ENCODE results near the gene CALM3. TPM values are rescaled to one million over a fixed set of nuclear protein-coding genes. Genes with fewer than 3 reads are reported as not detected.
"Not testable (repeated sequence)": the region's sequence is repeated elsewhere in the genome, so short reads cannot be mapped to it uniquely, and the experiment has no call there.

Gene CALM3
- polyA plus RNA-seq, 1 of the 3 experiments (the other 2 are of a cell fraction): 495 TPM

- Histone ChIP-seq H3K27me3 (ENCODE audit: insufficient read depth) (no peaks in the 10 kb centered on the region), H3K9ac (no peak overlapping the region), H3K36me3 (replicated peaks in 1 of 2; ENCODE audit: control insufficient read depth in 1 of 2, insufficient read depth in 2 of 2, low read length in 1 of 2) (no peaks in the 10 kb centered on the region), H4K20me1 (ENCODE audit: insufficient read depth) (no peaks in the 10 kb centered on the region), H3K79me2 (ENCODE audit: insufficient read depth) (no peaks in the 10 kb centered on the region), H3K27ac (ENCODE audit: low read depth in 2 of 2, low read length in 1 of 2) (no peak overlapping the region), H3K4me1 (ENCODE audit: control insufficient read depth in 1 of 2, insufficient read depth in 2 of 2, low read depth in 1 of 2, low read length in 1 of 2) (no peaks in the 10 kb centered on the region), H3K4me2 (no peak overlapping the region), H3K4me3 (ENCODE audit: low read depth in 2 of 2, low read length in 1 of 2) (no peak overlapping the region), H3K9me2 (no peaks in the 10 kb centered on the region), H2AFZ (ENCODE audit: low read depth) (no peak overlapping the region), H3K9me3 (peaks cover 11% of the 10 kb centered on the region), H3F3A (replicated peaks; ENCODE audit: insufficient read depth) (no peaks in the 10 kb centered on the region)
- TF ChIP-seq FOSL2 (IDR thresholded peaks at IDR 0.05; ENCODE audit: borderline replicate concordance, low read depth): no peak
- TF ChIP-seq PBX3 (IDR thresholded peaks at IDR 0.05): no peak
- TF ChIP-seq REST (IDR thresholded peaks at IDR 0.05; ENCODE audit: low read depth, low read length): no peak
- no peak for TF ChIP-seq FOXJ3 (CRISPR knock-in tag; IDR thresholded peaks at IDR 0.05)
- no peak for TF ChIP-seq SIN3A (IDR thresholded peaks at IDR 0.05; ENCODE audit: borderline replicate concordance, low read depth, low read length)
- no peak for TF ChIP-seq USF1 (IDR thresholded peaks at IDR 0.05; ENCODE audit: borderline replicate concordance, low read depth)
- DNase-seq: no peak
- POLR2A ChIA-PET: no interaction called here
- WGBS (ENCODE audit: low lambda C conversion rate): 19% methylated on average over 2 of the region's 2 CpGs
- CTCF ChIA-PET: interaction anchor here (0.5 to 1.7 kb wide), 2 partner anchors 26 to 289 kb away, joined by 3 to 10 read pairs; no protein-coding TSS in a partner anchor
Observed at GRCh38 chr19:46555628-46556280, 45.4 kb upstream of the CALM3 start.

GRCh38 chr19:46556471-46556870 is 44.7 kb upstream of the CALM3 start:
- H3K79me2 ChIP-seq (ENCODE audit: insufficient read depth); H3K27me3 ChIP-seq (ENCODE audit: insufficient read depth); H3K4me2 ChIP-seq; H2AFZ ChIP-seq (ENCODE audit: low read depth); POLR2A ChIA-PET; H3F3A ChIP-seq (replicated peaks; ENCODE audit: insufficient read depth); H4K20me1 ChIP-seq (ENCODE audit: insufficient read depth); H3K36me3 ChIP-seq (replicated peaks in 1 of 2; ENCODE audit: control insufficient read depth in 1 of 2, insufficient read depth in 2 of 2, low read length in 1 of 2); H3K4me1 ChIP-seq (ENCODE audit: control insufficient read depth in 1 of 2, insufficient read depth in 2 of 2, low read depth in 1 of 2, low read length in 1 of 2); H3K9me2 ChIP-seq; H3K9me3 ChIP-seq; H3K4me3 ChIP-seq (ENCODE audit: low read depth in 2 of 2, low read length in 1 of 2); DNase-seq; H3K9ac ChIP-seq; H3K27ac ChIP-seq (ENCODE audit: low read depth in 2 of 2, low read length in 1 of 2): not testable (repeated sequence)
- CTCF ChIA-PET: interaction anchor here (0.5 to 1.0 kb wide), 5 partner anchors 13 to 288 kb away, joined by 3 to 5 read pairs (median 3); no protein-coding TSS in a partner anchor
- 46% methylated on average over 5 of the region's 5 CpGs for WGBS (ENCODE audit: low lambda C conversion rate)
